ENCODE results near the gene SLC6A2. TPM values are rescaled to one million over a fixed set of nuclear protein-coding genes. Genes with fewer than 3 reads are reported as not detected.
A peak's percentile ranks its signal among the peaks of the same experiment; 100 is the strongest.

The SLC6A2 gene
- total RNA-seq, 1 donor from 2014 or later: 0.26 TPM

GRCh38 chr16:55658898-55659420 lies 3.2 kb downstream of the SLC6A2 start:
- Histone ChIP-seq H3K36me3 (ENCODE audit: control insufficient read depth, insufficient read depth, low read length) (no peaks in the 10 kb centered on the region), H3K4me3 (ENCODE audit: low read depth, low read length) (no peak overlapping the region), H3K27me3 (ENCODE audit: control insufficient read depth, insufficient read depth, low read length) (peaks cover 18% of the 10 kb centered on the region)
- TF ChIP-seq CTCF (IDR thresholded peaks at IDR 0.05; ENCODE audit: insufficient read depth, low read length, severe bottlenecking): no peak
- no peak for FAIRE-seq
- no peak for DNase-seq (ENCODE audit: low read depth)

GRCh38 chr16:55660026-55660425 lies 4.2 kb downstream of the SLC6A2 start:
- peaks cover 15% of the 10 kb centered on the region for H3K27me3 ChIP-seq (ENCODE audit: control insufficient read depth, insufficient read depth, low read length)
- no peak for TF ChIP-seq CTCF (IDR thresholded peaks at IDR 0.05; ENCODE audit: insufficient read depth, low read length, severe bottlenecking)
- no peaks in the 10 kb centered on the region for H3K36me3 ChIP-seq (ENCODE audit: control insufficient read depth, insufficient read depth, low read length)
- no peak overlapping the region for H3K4me3 ChIP-seq (ENCODE audit: low read depth, low read length)
- FAIRE-seq (no peak), DNase-seq (ENCODE audit: low read depth) (no peak)

GRCh38 chr16:55660828-55661227 lies 5.0 kb downstream of the SLC6A2 start:
- peaks cover 10% of the 10 kb centered on the region for H3K27me3 ChIP-seq (ENCODE audit: control insufficient read depth, insufficient read depth, low read length)
- no peaks in the 10 kb centered on the region for H3K36me3 ChIP-seq (ENCODE audit: control insufficient read depth, insufficient read depth, low read length)
- FAIRE-seq (no peak), DNase-seq (ENCODE audit: low read depth) (no peak)
- H3K4me3 ChIP-seq (ENCODE audit: low read depth, low read length): no peak overlapping the region
- no peak for TF ChIP-seq CTCF (IDR thresholded peaks at IDR 0.05; ENCODE audit: insufficient read depth, low read length, severe bottlenecking)

- DNase-seq (ENCODE audit: low read depth) (peak; percentile 66), FAIRE-seq (no peak)
- TF ChIP-seq CTCF (IDR thresholded peaks at IDR 0.05; ENCODE audit: insufficient read depth, low read length, severe bottlenecking): no peak
- Histone ChIP-seq H3K27me3 (ENCODE audit: control insufficient read depth, insufficient read depth, low read length) (peaks cover 2% of the 10 kb centered on the region), H3K4me3 (ENCODE audit: low read depth, low read length) (no peak overlapping the region), H3K36me3 (ENCODE audit: control insufficient read depth, insufficient read depth, low read length) (no peaks in the 10 kb centered on the region)
Measured at GRCh38 chr16:55661941-55662643, 6.3 kb downstream of the SLC6A2 start.

- Histone ChIP-seq H3K27me3 (ENCODE audit: control insufficient read depth, insufficient read depth, low read length) (peaks cover 1% of the 10 kb centered on the region), H3K4me3 (ENCODE audit: low read depth, low read length) (no peak overlapping the region), H3K36me3 (ENCODE audit: control insufficient read depth, insufficient read depth, low read length) (no peaks in the 10 kb centered on the region)
- TF ChIP-seq CTCF (IDR thresholded peaks at IDR 0.05; ENCODE audit: insufficient read depth, low read length, severe bottlenecking): no peak
- no peak for DNase-seq (ENCODE audit: low read depth)
- FAIRE-seq: no peak
Measured at GRCh38 chr16:55662644-55663031, 6.8 kb downstream of the SLC6A2 start.

- no peak for DNase-seq (ENCODE audit: low read depth)
- no peak for TF ChIP-seq CTCF (IDR thresholded peaks at IDR 0.05; ENCODE audit: insufficient read depth, low read length, severe bottlenecking)
- no peak overlapping the region for H3K4me3 ChIP-seq (ENCODE audit: low read depth, low read length)
- no peaks in the 10 kb centered on the region for H3K36me3 ChIP-seq (ENCODE audit: control insufficient read depth, insufficient read depth, low read length)
- FAIRE-seq: no peak
- peaks cover 1% of the 10 kb centered on the region for H3K27me3 ChIP-seq (ENCODE audit: control insufficient read depth, insufficient read depth, low read length)
Measured at GRCh38 chr16:55663225-55663624, 7.4 kb downstream of the SLC6A2 start.
